HepG2 (cell line): ENCODE data around the gene FAAP100. TPM values are rescaled to one million over a fixed set of nuclear protein-coding genes. Genes with fewer than 3 reads are reported as not detected.

Source experiments
- ATAC-seq: fragments of 200-7000 bp; cut with Tn5 transposase; 3 replicates; pipeline ENCODE4 v1.9.1; 2020; ENCODE audit warnings: mild to moderate bottlenecking, moderate library complexity
- BruUV-seq: library from RNA; stranded (reverse); fragments of 400-500 nt; replicated peaks from 2 replicates; lab custom pipeline; 2021; lab: Mats Ljungman, UMichigan
- CTCF ChIA-PET: fragments of 300-600 bp; formaldehyde crosslinking; extraction: SDS; loops from one replicate; lab custom pipeline; 2021; ENCODE audit warnings: low total read pairs, inconsistent platforms, low intra/inter-chr PET ratio; lab: Yijun Ruan, JAX
- POLR2A ChIA-PET: fragments of 350-600 bp; sonication (Branson Sonifier 250); formaldehyde crosslinking; loops from one replicate; lab custom pipeline; 2020; ENCODE audit warnings: antibody characterized with exemption, inconsistent platforms; lab: Yijun Ruan, JAX
- DNase-seq: peaks from one replicate; pipeline ENCODE4 v3.0.0-alpha.2; 2015; ENCODE audit warnings: low spot score
- FAIRE-seq: peaks from 3 replicates; lab custom pipeline; 2011; peaks lifted over from hg19 to GRCh38; lab: Jason Lieb, UNC
- H2AFZ ChIP-seq: one replicate; pipeline ENCODE4 v1.6.1; 2011; ENCODE audit warnings: low read length, inconsistent platforms
- H3K27ac ChIP-seq: fragments of 300-600 bp; 3 replicates; pipeline ENCODE4 v1.8.0; 2011; ENCODE audit warnings: mixed run types, mild to moderate bottlenecking, mixed read lengths, low read length, inconsistent platforms; ENCODE audit not compliant: insufficient read depth; ENCODE audit errors: extremely low read length
- H3K27me3 ChIP-seq, 2 experiments: fragments of 200-600 bp in 1 of 2; 2 replicates in 1 of 2; 3 replicates in 1 of 2; pipeline versions ENCODE4 v1.6.0 to v1.8.0; 2011; ENCODE audit warnings: low read length in 2 of 2, mild to moderate bottlenecking in 2 of 2, moderate library complexity in 2 of 2, inconsistent platforms in 1 of 2; ENCODE audit not compliant: insufficient read depth in 2 of 2, control insufficient read depth in 1 of 2
- H3K36me3 ChIP-seq, 2 experiments: fragments of 200-600 bp in 1 of 2; replicated peaks in 1 of 2; 2 replicates in 1 of 2; 3 replicates in 1 of 2; pipeline versions ENCODE4 v1.5.1 to v1.8.0; 2011; ENCODE audit warnings: low read length in 2 of 2, inconsistent platforms in 1 of 2; ENCODE audit not compliant: insufficient read depth in 2 of 2, control insufficient read depth in 1 of 2
- H3K4me1 ChIP-seq: 2 replicates; pipeline ENCODE4 v1.5.1; 2012; ENCODE audit warnings: low read length, inconsistent platforms; ENCODE audit not compliant: insufficient read depth
- H3K4me2 ChIP-seq: 2 replicates; pipeline ENCODE4 v1.6.0; 2011; ENCODE audit warnings: low read depth, low read length, inconsistent platforms
- H3K4me3 ChIP-seq, 3 experiments: fragments of 200-600 bp in 1 of 3; sonication (generic), shearing (Covaris generic) in 1 of 3; replicated peaks in 1 of 3; 2 replicates each; pipeline ENCODE4 v1.5.1; 2011 to 2016; ENCODE audit warnings: low read length in 3 of 3, inconsistent platforms in 2 of 3, low read depth in 2 of 3, mild to moderate bottlenecking in 2 of 3, control low read depth in 1 of 3, mixed read lengths in 1 of 3; ENCODE audit not compliant: insufficient read depth in 1 of 3
- H3K79me2 ChIP-seq: one replicate; pipeline ENCODE4 v1.6.1; 2011; ENCODE audit warnings: low read length, inconsistent platforms; ENCODE audit not compliant: insufficient read depth
- H3K9ac ChIP-seq: 2 replicates; pipeline ENCODE4 v1.6.0; 2011; ENCODE audit warnings: mild to moderate bottlenecking, low read depth, low read length, inconsistent platforms; ENCODE audit not compliant: insufficient read depth
- H3K9me3 ChIP-seq: 2 replicates; pipeline ENCODE4 v1.5.1; 2012; ENCODE audit warnings: mild to moderate bottlenecking, low read length
- H4K20me1 ChIP-seq: 2 replicates; pipeline ENCODE4 v1.6.0; 2011; ENCODE audit warnings: inconsistent platforms, mild to moderate bottlenecking, low read length, moderate library complexity; ENCODE audit not compliant: insufficient read depth
- DMAP1 ChIP-seq: IDR thresholded peaks from 2 replicates; pipeline ENCODE4 v1.6.1; 2016
- ELF3 ChIP-seq: IDR thresholded peaks from 2 replicates; pipeline ENCODE4 v1.6.1; 2016; ENCODE audit warnings: missing genetic modification reagents, missing compliant biosample characterization
- FLYWCH1 ChIP-seq: sonication (generic); formaldehyde crosslinking; IDR thresholded peaks from 2 replicates; pipeline ENCODE4 v1.8.1; 2023; ENCODE audit warnings: mild to moderate bottlenecking, missing genetic modification reagents
- KDM1A ChIP-seq: IDR thresholded peaks from 2 replicates; pipeline ENCODE4 v1.6.1; 2016; ENCODE audit warnings: missing compliant biosample characterization
- MIER2 ChIP-seq: IDR thresholded peaks from 2 replicates; pipeline ENCODE4 v1.6.1; 2016; ENCODE audit warnings: missing biosample characterization, missing genetic modification reagents
- NFE2L1 ChIP-seq: sonication (generic); formaldehyde crosslinking; IDR thresholded peaks from 2 replicates; pipeline ENCODE4 v1.4.0; 2020; ENCODE audit warnings: missing genetic modification reagents, mild to moderate bottlenecking, borderline replicate concordance
- NFRKB ChIP-seq: fragments of 450-650 bp; IDR thresholded peaks from 2 replicates; pipeline ENCODE4 v1.6.1; 2017
- RORA ChIP-seq: sonication (generic); formaldehyde crosslinking; IDR thresholded peaks from 2 replicates; pipeline ENCODE4 v1.5.0; 2020; ENCODE audit warnings: mild to moderate bottlenecking, missing genetic modification reagents, moderate library complexity
- SNAPC2 ChIP-seq: sonication (generic); formaldehyde crosslinking; IDR thresholded peaks from 2 replicates; pipeline ENCODE4 v1.8.1; 2022; ENCODE audit warnings: mild to moderate bottlenecking, missing genetic modification reagents
- SSRP1 ChIP-seq: IDR thresholded peaks from 2 replicates; pipeline ENCODE4 v1.6.1; 2016; ENCODE audit warnings: control low read depth
- TBL1XR1 ChIP-seq: fragments of 150-350 bp; IDR thresholded peaks from 2 replicates; pipeline ENCODE4 v1.6.1; 2014; ENCODE audit warnings: borderline replicate concordance, low read length; ENCODE audit not compliant: partially characterized antibody
- ZNF207 ChIP-seq: fragments of 450-650 bp; IDR thresholded peaks from 2 replicates; pipeline ENCODE4 v1.6.1; 2016; ENCODE audit warnings: antibody characterized with exemption, borderline replicate concordance
- ZNF264 ChIP-seq: sonication (generic); formaldehyde crosslinking; IDR thresholded peaks from 2 replicates; pipeline ENCODE4 v1.4.0; 2020; ENCODE audit warnings: missing genetic modification reagents
- ZNF33B ChIP-seq: sonication (generic); formaldehyde crosslinking; IDR thresholded peaks from 2 replicates; pipeline ENCODE4 v1.5.1; 2020; ENCODE audit warnings: mild to moderate bottlenecking, missing genetic modification reagents
- ZNF530 ChIP-seq: sonication (generic); formaldehyde crosslinking; IDR thresholded peaks from 2 replicates; pipeline ENCODE4 v1.5.0; 2020; ENCODE audit warnings: low read depth, mild to moderate bottlenecking, missing genetic modification reagents
- ZNF557 ChIP-seq: sonication (generic); formaldehyde crosslinking; IDR thresholded peaks from 2 replicates; pipeline ENCODE4 v1.4.0; 2020; ENCODE audit warnings: missing genetic modification reagents
- ZNF652 ChIP-seq: IDR thresholded peaks from 2 replicates; pipeline ENCODE4 v1.6.1; 2016; ENCODE audit warnings: low read depth, borderline replicate concordance
- WGBS: methylation state at CpG from one replicate; pipeline ENCODE4 v1.1.6; 2017; ENCODE audit warnings: low lambda C conversion rate; 5-methylcytosine and 5-hydroxymethylcytosine counted together
- in situ Hi-C: cut with HindIII; loops from 2 replicates; pipeline ENCODE4 v1.10.0; 2017; ENCODE audit warnings: low pct_unique_long_range_greater_than_20kb; ENCODE audit not compliant: extremely low pct_ligation_motif_present
- intact Hi-C: fragments of 100-400 bp; cut with micrococcal nuclease; formaldehyde crosslinking; loops from one replicate; pipeline ENCODE4 v1.10.0; 2022; ENCODE audit not compliant: unreplicated experiment
- polyA plus RNA-seq, 8 experiments: library from polyadenylated mRNA; depleted of rRNA in 3 of 8; stranded (reverse) in 7 of 8; unstranded in 1 of 8; fragments of >200 nt; fragmentation: Illumina TruSeq in 4 of 8; extraction: Trizol in 4 of 8; gene quantifications; 2 replicates each; pipeline versions ENCODE4 v1.2.1 to v1.2.3, GENCODE V29; 2011 to 2016; ENCODE audit warnings: low read depth in 4 of 8, missing spikeins in 1 of 8, mixed read lengths in 1 of 8; ENCODE audit not compliant: insufficient read depth in 1 of 8
- total RNA-seq, 5 experiments: library from RNA; depleted of rRNA; stranded (reverse); fragments of >200 nt; fragmentation: Illumina TruSeq; extraction: Trizol; gene quantifications; 2 replicates each; pipeline ENCODE4 v1.2.3, GENCODE V29; 2016; ENCODE audit warnings: low read depth in 1 of 5
- TF ChIP-seq, protein P1 (sequence below): sonication (generic); formaldehyde crosslinking; conservative IDR thresholded peaks from 2 replicates; pipeline ENCODE4 v1.4.0; 2020; ENCODE audit warnings: missing genetic modification reagents

FAAP100 gene
- total and polyA plus RNA-seq, 2 of the 13 experiments (the other 11 are each of a cell fraction or from before 2014, with no cell fraction given) = 7.6 to 20.8 TPM

DNA sequence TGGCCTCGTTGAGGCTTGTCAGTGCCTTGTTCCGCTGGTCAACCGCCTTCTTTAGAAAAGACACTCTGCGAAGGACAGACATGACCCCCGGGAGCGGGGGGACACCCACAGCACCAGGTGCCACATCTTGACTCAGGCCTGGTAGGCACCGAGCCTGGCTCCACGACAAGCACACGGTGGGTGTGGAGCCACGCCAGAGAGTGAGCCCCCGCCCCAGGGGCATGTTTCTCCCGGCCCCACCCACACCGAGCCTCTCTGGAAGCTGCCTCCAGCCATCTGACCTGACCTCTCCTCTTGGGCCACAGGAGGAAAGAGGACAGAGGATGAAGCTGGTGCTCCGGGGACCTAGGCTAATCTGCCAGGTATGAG, 4.6 kb downstream of the FAAP100 start:
- Histone ChIP-seq H3K4me1 (peaks cover 18% of the 10 kb centered on the region), H3K4me2 (no peak overlapping the region), H2AFZ (no peak overlapping the region), H3K36me3 (peaks cover 39 to 57% of the 10 kb centered on the region in 2 experiments), H3K27ac (no peak overlapping the region), H3K4me3 (no peak overlapping the region), H3K9me3 (no peaks in the 10 kb centered on the region), H3K27me3 (no peaks in the 10 kb centered on the region; a peak in 1 of 5 replicates), H3K9ac (no peak overlapping the region), H4K20me1 (peaks cover 4% of the 10 kb centered on the region; the same call in 1 of the 2 replicates), H3K79me2 (peaks cover 10% of the 10 kb centered on the region)
- TF ChIP-seq RORA (no peak), ZNF557 (no peak), NFRKB (no peak), TBL1XR1 (no peak), NFE2L1 (CRISPR knock-in tag) (no peak), ELF3 (CRISPR knock-in tag) (no peak), DMAP1 (CRISPR knock-in tag) (no peak), ZNF33B (CRISPR knock-in tag) (no peak), ZNF264 (CRISPR knock-in tag) (no peak), MIER2 (CRISPR knock-in tag) (no peak), KDM1A (no peak), ZNF207 (no peak), SNAPC2 (no peak), FLYWCH1 (CRISPR knock-in tag) (no peak), ZNF652 (CRISPR knock-in tag) (no peak), SSRP1 (CRISPR knock-in tag) (no peak), ZNF530 (CRISPR knock-in tag) (no peak)
- TF ChIP-seq, protein P1, sequence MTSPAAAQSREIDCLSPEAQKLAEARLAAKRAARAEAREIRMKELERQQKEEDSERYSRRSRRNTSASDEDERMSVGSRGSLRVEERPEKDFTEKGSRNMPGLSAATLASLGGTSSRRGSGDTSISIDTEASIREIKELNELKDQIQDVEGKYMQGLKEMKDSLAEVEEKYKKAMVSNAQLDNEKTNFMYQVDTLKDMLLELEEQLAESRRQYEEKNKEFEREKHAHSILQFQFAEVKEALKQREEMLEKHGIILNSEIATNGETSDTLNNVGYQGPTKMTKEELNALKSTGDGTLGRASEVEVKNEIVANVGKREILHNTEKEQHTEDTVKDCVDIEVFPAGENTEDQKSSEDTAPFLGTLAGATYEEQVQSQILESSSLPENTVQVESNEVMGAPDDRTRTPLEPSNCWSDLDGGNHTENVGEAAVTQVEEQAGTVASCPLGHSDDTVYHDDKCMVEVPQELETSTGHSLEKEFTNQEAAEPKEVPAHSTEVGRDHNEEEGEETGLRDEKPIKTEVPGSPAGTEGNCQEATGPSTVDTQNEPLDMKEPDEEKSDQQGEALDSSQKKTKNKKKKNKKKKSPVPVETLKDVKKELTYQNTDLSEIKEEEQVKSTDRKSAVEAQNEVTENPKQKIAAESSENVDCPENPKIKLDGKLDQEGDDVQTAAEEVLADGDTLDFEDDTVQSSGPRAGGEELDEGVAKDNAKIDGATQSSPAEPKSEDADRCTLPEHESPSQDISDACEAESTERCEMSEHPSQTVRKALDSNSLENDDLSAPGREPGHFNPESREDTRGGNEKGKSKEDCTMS (CRISPR knock-in tag) = no peak
- CTCF ChIA-PET = no interaction called here
- WGBS = 89% methylated on average over 5 of the region's 14 CpGs
- DNase-seq (no peak), FAIRE-seq (no peak), ATAC-seq (no peak)
- POLR2A ChIA-PET = no interaction called here
- intact Hi-C loops = no loop called here
- in situ Hi-C loops = no loop called here
- no TSS peak for BruUV-seq
